Nucleus accumbens (tissue), 56 donors: ENCODE data around the gene BLOC1S1.
A peak's percentile ranks its signal among the peaks of the same experiment; 100 is the strongest.

Source experiments
- DNase-seq, 56 donors: peaks; one replicate each; lab custom pipeline; 2025; lab: John Stamatoyannopoulos, UW

BLOC1S1 gene

DNA sequence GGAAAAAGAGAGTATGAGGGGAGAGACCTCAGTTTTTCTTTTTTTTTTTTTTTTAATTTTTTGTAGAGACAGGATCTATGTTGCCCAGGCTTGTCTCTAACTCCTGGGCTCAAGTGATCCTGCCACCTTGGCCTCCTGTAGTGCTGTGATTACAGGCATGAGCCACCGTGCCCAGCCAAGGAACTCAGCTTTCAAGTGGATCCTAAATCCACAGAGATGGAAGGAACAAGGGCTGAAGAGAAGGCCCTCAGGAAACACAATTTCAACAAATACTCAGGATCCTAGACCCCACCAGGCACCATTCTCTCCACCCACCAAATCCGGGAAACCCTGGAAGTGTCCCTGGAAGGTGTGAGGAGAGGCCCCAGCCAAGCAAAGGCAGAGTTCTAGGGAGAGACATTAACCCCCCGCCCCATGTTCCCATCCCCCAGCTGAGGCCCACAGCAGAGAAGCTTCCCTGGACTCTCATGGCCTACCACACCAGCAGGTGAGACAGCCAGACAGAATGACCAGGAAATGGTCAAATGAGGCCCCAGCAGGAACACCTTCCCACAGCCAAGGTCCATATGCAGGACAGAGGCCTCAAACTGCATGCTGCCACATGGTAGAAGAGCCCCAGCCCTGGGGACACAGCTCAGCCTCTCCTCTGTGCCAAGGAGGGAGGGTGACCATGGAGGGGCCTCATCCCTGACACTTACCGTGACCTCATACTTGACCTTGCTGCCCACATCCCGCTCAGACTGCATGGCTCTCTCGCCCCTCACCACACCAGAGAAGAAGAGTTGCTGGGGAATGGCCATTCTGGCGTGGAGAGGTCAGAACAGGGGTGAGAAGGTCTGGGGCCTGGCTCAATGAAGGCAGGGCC is 22.3 kb upstream of the BLOC1S1 start:
- no peak for DNase-seq

GRCh38 chr12:55694188-55694515 is 21.7 kb upstream of the BLOC1S1 start:
- no peak for DNase-seq

DNA sequence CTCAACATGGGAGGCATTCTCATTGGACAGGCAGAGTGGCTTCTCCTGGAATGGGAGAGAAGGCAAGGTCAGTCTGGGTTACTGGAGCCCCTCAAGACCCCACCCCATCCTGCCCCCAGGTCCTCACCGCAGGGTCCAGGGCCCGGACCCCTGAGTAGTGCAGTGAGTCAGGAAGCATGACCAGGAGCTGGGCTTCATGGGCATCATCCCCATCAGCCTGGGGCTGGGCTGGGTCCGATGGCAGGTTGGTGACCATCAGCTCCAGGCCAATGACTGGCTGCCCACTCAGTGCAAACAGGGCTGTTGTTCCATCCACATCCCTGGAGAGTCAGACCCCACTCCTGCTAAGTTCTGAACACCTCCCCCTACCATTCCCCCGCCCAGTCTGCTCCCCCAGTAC is 21.2 kb upstream of the BLOC1S1 start:
- DNase-seq: no peak

GRCh38 chr12:55695349-55695748 is 20.5 kb upstream of the BLOC1S1 start:
- DNase-seq: no peak

GRCh38 chr12:55696141-55696540 is 19.7 kb upstream of the BLOC1S1 start:
- no peak for DNase-seq

- DNase-seq: no peak
Observed at GRCh38 chr12:55696796-55697462, 18.9 kb upstream of the BLOC1S1 start.

DNA sequence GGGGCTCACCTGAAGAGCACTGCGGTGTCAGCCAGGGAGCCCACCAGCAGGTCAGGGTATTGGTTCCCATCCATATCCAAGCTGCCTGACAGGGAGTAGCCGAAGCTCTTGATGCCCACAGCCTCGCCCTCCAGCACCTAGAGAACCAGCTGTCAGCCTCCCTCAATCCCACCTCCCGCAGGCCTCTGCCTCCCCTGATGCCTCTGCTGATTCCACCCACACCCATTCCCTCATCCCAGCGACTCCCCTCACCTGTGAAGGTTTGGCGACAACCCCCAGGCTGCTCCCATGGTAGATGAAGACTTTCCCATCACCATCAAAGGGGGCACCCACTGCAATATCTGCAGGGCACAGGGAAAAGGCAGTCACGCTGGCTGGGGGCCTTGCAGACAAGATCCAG is 18.2 kb upstream of the BLOC1S1 start:
- no peak for DNase-seq

GRCh38 chr12:55698241-55698955 is 17.4 kb upstream of the BLOC1S1 start:
- DNase-seq: no peak

DNA sequence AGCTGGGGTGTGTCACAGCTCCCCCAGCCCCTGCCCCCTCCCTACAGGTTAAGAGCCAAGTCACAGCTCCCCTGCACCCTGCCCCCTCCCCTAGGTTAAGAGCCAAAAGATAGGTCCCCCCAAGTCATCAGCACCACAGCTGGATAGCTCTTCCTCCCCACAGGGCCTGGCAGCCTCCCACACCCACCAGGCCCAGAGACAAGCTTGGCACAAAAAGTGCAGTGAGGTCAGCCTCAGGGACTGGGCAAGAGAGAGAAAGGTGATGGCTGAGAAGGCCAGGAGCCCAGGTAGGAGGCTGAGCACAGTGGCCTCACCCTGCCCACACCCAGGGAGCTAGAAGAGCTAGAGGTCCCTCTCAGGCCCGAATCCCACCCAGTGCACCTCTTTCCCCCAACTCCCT is 16.9 kb upstream of the BLOC1S1 start:
- DNase-seq: no peak

DNA sequence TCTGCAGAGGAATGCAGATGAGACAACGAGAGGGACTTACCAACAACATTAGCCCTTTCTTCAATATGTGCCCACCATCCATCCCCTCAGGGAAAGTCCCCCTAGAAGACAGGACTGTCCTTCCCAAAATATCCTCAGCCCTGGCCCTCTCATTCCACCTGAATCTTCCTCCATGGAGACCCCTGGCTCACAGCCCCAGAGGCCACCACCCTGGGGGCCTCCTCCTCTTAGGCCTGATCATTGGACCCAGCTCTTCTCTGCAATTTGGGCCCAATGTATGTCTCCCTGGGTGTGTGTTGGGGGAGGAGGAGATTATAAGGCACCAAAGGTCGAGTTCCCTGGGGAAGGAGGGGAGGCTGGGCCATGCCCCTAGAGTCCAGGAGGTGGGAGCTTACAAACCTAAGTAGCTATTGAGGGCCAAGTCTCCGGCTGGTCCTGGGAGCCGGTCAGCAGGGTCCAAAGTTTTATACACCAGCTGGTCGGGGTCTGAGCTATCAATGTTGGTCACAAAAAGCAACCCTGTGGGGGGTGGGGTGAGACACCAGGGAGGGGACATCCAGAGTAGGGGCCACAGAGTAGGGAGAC is 16.3 kb upstream of the BLOC1S1 start:
- no peak for DNase-seq

DNA sequence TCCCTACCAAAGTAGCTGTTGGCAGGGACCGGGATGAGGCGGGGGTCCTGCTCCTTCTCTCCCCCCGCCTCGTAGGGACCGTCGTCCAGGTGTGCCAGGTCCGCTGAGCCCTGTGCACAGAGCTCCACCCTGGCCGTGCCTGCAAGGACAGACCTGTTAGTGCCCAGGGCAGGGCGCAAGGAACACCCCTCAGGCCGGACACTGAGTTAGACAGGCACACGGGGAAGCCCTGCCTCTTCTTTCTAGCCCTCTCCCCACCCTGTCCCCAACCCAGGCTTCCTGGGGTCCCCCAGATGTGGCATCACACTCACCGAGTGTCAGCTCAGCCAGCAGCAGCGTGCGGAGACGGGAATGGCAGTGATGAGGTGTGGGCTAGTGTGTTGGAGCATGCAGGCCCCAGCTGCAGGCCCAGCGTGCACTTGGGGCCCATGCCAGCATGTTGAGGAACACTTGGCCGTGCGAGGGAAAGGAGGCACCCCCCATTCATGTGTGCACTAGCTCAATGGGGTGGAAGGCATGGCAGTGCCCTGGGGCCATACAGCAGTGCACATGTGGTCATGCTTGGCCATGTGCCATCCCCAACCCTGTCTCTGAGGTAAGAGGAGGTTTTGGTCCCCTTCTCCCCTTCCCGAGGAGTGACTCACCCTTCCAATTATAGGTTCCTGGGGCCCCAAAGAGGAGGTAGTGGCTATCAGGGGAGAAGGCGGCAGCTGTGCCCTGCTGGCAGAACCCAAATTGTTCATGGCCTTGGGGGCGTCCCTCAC is 15.4 kb upstream of the BLOC1S1 start:
- no peak for DNase-seq

- no peak for DNase-seq
Observed at GRCh38 chr12:55702861-55703260, 13.0 kb upstream of the BLOC1S1 start.

GRCh38 chr12:55703288-55703687 is 12.6 kb upstream of the BLOC1S1 start:
- peak in 19 of 56 donors; percentile 7 to 49 (median 27) for DNase-seq

- peak in 6 of 56 donors; percentile 8 to 39 (median 26) for DNase-seq
Observed at GRCh38 chr12:55703901-55704761, 11.7 kb upstream of the BLOC1S1 start.

GRCh38 chr12:55704824-55705718 is 10.8 kb upstream of the BLOC1S1 start:
- DNase-seq: peak in 4 of 56 donors; percentile 7 to 41 (median 29)

DNA sequence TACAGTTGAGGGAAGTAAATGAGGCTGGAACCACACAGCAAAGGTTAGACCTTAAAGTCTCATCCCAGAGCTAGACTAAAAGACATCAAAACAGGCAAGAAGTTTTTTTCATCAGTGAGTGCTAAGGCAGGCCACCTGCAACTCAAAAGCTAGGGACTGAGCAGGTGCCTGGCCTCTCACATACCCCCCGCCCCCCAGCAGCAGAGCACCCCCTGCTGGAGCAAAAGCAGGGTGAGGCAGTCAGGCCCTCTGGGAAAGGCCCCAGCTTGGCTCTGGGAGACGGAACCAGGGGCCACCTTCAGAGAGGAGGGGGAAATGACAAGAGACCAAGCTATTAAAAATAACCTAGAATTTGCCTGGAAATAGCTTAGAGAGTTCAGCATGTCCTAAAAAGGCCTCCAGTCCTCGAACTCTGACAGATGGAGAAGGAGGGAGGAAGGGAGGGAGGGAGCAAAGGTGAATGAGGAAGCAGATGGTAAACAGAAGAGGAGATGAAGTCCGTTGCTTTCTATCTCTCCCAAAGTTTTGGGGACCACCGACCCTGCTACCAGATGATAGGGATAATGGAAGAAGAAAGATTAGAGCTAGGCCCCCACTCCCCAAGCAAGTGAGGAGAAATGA is 10.0 kb upstream of the BLOC1S1 start:
- no peak for DNase-seq

DNA sequence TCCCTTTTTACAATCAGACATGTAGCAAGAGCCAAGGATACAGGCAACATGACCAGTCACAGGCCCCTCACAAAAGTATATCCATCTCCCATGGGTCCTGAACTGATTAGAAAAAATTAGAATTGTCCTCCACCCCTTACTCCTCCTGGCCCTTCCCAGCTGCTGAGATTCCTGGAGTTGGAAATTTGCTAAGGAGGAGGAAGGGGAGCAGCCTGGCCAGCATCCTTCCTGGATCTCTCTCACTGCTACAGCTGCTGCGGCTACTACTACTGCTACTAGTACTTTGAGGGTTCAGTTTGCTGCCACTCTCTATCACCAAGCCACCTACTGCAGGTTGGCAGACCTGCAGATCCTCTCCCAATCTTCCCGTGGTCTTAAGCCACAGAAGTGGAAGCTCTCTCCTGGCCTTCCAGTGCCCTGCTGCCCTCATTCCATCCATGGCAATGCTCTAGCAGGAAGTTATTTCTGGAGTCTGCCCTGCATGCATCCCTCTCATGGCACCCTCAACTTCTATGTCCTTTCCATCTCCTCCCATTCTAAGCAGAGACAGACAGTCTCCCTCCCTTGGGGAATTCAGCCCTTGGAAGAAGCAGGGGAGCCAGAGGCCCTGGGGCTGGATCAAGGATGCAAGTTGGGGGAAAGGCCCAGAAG is 9.2 kb upstream of the BLOC1S1 start:
- no peak for DNase-seq
